Neuronal stem cell (in vitro differentiated cells): ENCODE data around the gene ADAM22.

Experiments
- DNase-seq: peaks from one replicate; pipeline ENCODE4 v3.0.0-alpha.2; 2013; ENCODE audit warnings: low spot score
- H2AFZ ChIP-seq: one replicate; pipeline ENCODE4 v1.6.1; 2013; ENCODE audit warnings: mild to moderate bottlenecking, low read length, inconsistent platforms
- H2AK5ac ChIP-seq: 2 replicates; pipeline ENCODE4 v1.6.1; 2013; ENCODE audit warnings: low read depth, mild to moderate bottlenecking, inconsistent platforms, low read length, moderate library complexity, mixed read lengths
- H2BK120ac ChIP-seq: 2 replicates; pipeline ENCODE4 v1.6.1; 2013; ENCODE audit warnings: low read depth, mild to moderate bottlenecking, inconsistent platforms, low read length, moderate library complexity, mixed read lengths
- H2BK12ac ChIP-seq: one replicate; pipeline ENCODE4 v1.6.1; 2013; ENCODE audit warnings: low read length, inconsistent platforms
- H2BK15ac ChIP-seq: 2 replicates; pipeline ENCODE4 v1.6.1; 2013; ENCODE audit warnings: mild to moderate bottlenecking, low read length, inconsistent platforms, mixed read lengths
- H2BK5ac ChIP-seq: one replicate; pipeline ENCODE4 v1.6.1; 2013; ENCODE audit warnings: inconsistent platforms, mild to moderate bottlenecking, low read length, moderate library complexity
- H3K14ac ChIP-seq: one replicate; pipeline ENCODE4 v1.6.1; 2013; ENCODE audit warnings: low read length, inconsistent platforms
- H3K18ac ChIP-seq: 2 replicates; pipeline ENCODE4 v1.6.1; 2013; ENCODE audit warnings: low read length, inconsistent platforms
- H3K23ac ChIP-seq: 2 replicates; pipeline ENCODE4 v1.6.1; 2013; ENCODE audit warnings: low read depth, mild to moderate bottlenecking, mixed read lengths, low read length, inconsistent platforms; ENCODE audit not compliant: poor library complexity
- H3K27ac ChIP-seq: replicated peaks from 3 replicates; pipeline ENCODE4 v1.5.1; 2013; ENCODE audit warnings: low read length, inconsistent platforms
- H3K27me3 ChIP-seq, 3 experiments: 2 replicates each; pipeline ENCODE4 v1.6.1; 2013; ENCODE audit warnings: low read length in 3 of 3, mild to moderate bottlenecking in 2 of 3, inconsistent platforms in 1 of 3, low read depth in 1 of 3, mixed read lengths in 1 of 3, moderate library complexity in 1 of 3; ENCODE audit not compliant: control insufficient read depth in 3 of 3, insufficient read depth in 3 of 3
- H3K36me3 ChIP-seq, 2 donors: replicated peaks in 1 of 2; 2 replicates each; pipeline ENCODE4 v1.6.1; 2013; ENCODE audit warnings: low read length in 2 of 2; ENCODE audit not compliant: control insufficient read depth in 2 of 2, insufficient read depth in 2 of 2
- H3K4ac ChIP-seq: 2 replicates; pipeline ENCODE4 v1.6.1; 2013; ENCODE audit warnings: inconsistent platforms, mild to moderate bottlenecking, low read length, moderate library complexity
- H3K4me1 ChIP-seq, 2 donors: 1 replicate in 1 of 2; 2 replicates in 1 of 2; pipeline ENCODE4 v1.6.1; 2013; ENCODE audit warnings: low read length in 2 of 2, low read depth in 1 of 2; ENCODE audit not compliant: control insufficient read depth in 2 of 2, insufficient read depth in 1 of 2
- H3K4me2 ChIP-seq: one replicate; pipeline ENCODE4 v1.6.1; 2013; ENCODE audit warnings: mild to moderate bottlenecking, low read length, inconsistent platforms; ENCODE audit not compliant: insufficient read depth, poor library complexity, severe bottlenecking
- H3K4me3 ChIP-seq, 2 donors: 2 replicates each; pipeline ENCODE4 v1.5.1; 2013; ENCODE audit warnings: low read length in 2 of 2, mild to moderate bottlenecking in 2 of 2, inconsistent platforms in 1 of 2, moderate library complexity in 1 of 2
- H3K79me1 ChIP-seq: one replicate; pipeline ENCODE4 v1.6.1; 2013; ENCODE audit warnings: low read depth, mild to moderate bottlenecking, inconsistent platforms, low read length, moderate library complexity
- H3K9ac ChIP-seq: one replicate; pipeline ENCODE4 v1.6.1; 2013; ENCODE audit warnings: mild to moderate bottlenecking, low read depth, low read length, inconsistent platforms; ENCODE audit not compliant: poor library complexity
- H3K9me3 ChIP-seq, 2 donors: replicated peaks in 1 of 2; 2 replicates each; pipeline versions ENCODE3 to v1.6.1; 2013; ENCODE audit warnings: low read length in 2 of 2, mild to moderate bottlenecking in 2 of 2, inconsistent platforms in 1 of 2, low read depth in 1 of 2, mixed read lengths in 1 of 2, moderate library complexity in 1 of 2; ENCODE audit not compliant: control insufficient read depth in 2 of 2, insufficient read depth in 1 of 2
- H4K8ac ChIP-seq: one replicate; pipeline ENCODE4 v1.6.1; 2013; ENCODE audit warnings: low read depth, mild to moderate bottlenecking, inconsistent platforms, low read length, moderate library complexity
- H4K91ac ChIP-seq: one replicate; pipeline ENCODE4 v1.6.1; 2013; ENCODE audit warnings: low read length, low read depth, mild to moderate bottlenecking, inconsistent platforms; ENCODE audit not compliant: poor library complexity
- WGBS, 2 donors: extraction: QIAGEN DNeasy Blood & Tissue Kit; methylation state at CpG; one replicate each; pipeline ENCODE4 v1.1.7; 2013; ENCODE audit warnings: missing lambda C conversion rate in 2 of 2, mixed read lengths in 1 of 2; ENCODE audit not compliant: insufficient read length in 2 of 2, insufficient replicate concordance in 1 of 2; ENCODE audit errors: extremely low coverage in 2 of 2; 5-methylcytosine and 5-hydroxymethylcytosine counted together

Gene ADAM22

DNA sequence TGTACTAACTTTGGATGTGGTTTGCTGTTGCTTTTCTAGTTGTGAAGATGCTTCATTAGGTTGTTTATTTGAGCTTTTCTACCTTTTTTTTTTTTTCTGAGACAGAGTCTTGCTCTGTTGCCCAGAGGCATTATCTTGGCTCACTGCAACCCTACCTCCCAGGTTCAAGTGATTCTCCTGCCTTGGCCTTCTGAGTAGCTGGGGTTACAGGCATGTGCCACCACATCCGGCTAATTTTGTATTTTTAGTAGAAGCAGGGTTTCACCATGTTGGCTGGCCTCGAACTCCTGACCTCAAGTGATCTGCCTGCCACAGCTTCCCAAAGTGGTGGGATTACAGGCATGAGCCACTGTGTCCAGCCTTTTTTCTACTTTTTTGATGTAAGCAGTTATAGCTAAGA is 93.7 kb downstream of the ADAM22 start:
- no peaks in the 10 kb centered on the region for H3K4me1 ChIP-seq

DNA sequence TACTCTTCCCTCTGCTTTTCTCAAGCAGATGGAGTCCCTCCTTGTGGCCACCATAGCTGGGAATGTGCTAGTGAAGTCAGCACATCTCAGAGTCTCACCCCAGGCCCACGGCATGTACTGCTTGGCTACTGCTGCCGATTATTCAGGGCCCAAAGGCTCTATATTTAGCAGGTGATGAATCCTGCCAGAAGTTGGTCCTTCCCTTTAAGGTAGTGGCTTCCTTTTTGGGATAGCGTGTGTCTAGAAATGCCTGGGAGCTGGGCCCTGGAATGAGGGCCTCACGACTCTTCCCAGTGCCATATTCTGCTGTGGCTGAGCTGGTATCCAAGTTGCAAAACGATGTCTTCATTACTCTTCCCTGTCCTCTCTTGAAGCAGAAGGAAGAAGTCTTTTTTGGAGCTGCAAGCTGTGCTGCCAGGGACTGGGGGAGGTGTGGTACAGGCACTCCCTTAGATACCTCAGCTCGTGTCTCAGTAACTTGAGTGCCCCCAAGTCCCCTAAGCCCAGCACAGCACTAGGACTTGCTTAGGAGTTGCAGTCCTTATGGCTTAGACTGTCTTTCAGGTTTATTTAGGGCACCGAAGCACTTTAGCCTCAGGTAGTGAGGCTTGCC is 100.1 kb downstream of the ADAM22 start:
- Histone ChIP-seq H3K18ac (no peak overlapping the region), H2BK15ac (no peak overlapping the region), H4K91ac (no peak overlapping the region), H3K4me2 (no peak overlapping the region), H4K8ac (no peak overlapping the region), H3K36me3 (no peaks in the 10 kb centered on the region), H3K9ac (no peak overlapping the region), H3K27ac (no peak overlapping the region), H3K27me3 (no peaks in the 10 kb centered on the region), H3K14ac (no peak overlapping the region), H2AK5ac (no peak overlapping the region), H2BK12ac (no peak overlapping the region), H3K4me3 (no peak overlapping the region), H2AFZ (no peak overlapping the region), H3K4ac (no peak overlapping the region), H3K79me1 (peaks cover 5% of the 10 kb centered on the region), H2BK5ac (no peak overlapping the region), H2BK120ac (no peak overlapping the region), H3K23ac (no peak overlapping the region), H3K4me1 (no peaks in the 10 kb centered on the region), H3K9me3 (peaks cover 5 to 12% of the 10 kb centered on the region in 2 donors)
- DNase-seq, result no peak
- no CpG with 5 or more reads among the region's 7 CpGs for WGBS, 2 donors

More for the DNA sequence above, 93.7 kb downstream of the ADAM22 start:
- Histone ChIP-seq H3K23ac (no peak overlapping the region), H3K4ac (no peak overlapping the region), H3K4me2 (no peak overlapping the region), H2BK12ac (no peak overlapping the region), H3K14ac (no peak overlapping the region), H3K27me3 (no peaks in the 10 kb centered on the region), H4K91ac (no peak overlapping the region), H2BK5ac (no peak overlapping the region), H3K79me1 (peaks cover 5% of the 10 kb centered on the region), H3K36me3 (no peaks in the 10 kb centered on the region), H3K4me3 (no peak overlapping the region), H3K9ac (no peak overlapping the region), H3K27ac (no peak overlapping the region), H3K9me3 (peaks cover 5 to 12% of the 10 kb centered on the region in 2 donors), H2AK5ac (no peak overlapping the region), H2BK15ac (no peak overlapping the region), H4K8ac (no peak overlapping the region), H2AFZ (no peak overlapping the region), H2BK120ac (no peak overlapping the region), H3K18ac (no peak overlapping the region)
- no CpG with 5 or more reads among the region's 2 CpGs for WGBS, 2 donors
- DNase-seq, result no peak

DNA sequence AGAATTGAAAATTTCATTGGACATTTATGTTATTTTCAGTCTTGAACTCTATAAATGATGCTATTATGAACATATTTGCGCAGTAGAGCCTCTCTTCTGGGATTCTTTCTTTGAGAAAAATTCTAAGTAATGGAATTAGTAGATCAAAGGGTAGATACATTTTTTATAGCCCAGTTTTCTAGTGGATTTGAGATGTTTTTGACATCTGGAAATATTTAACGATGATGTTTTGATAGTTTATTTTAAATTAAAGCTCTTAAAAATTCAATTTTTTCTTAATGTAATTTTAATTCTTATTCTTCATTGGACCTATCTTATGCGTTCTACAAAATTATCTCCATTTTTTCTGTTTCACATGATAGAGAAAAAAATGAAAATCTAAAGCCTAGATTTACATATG is 103.0 kb downstream of the ADAM22 start:
- Histone ChIP-seq H2AFZ (no peak overlapping the region), H3K4ac (no peak overlapping the region), H3K18ac (no peak overlapping the region), H4K91ac (no peak overlapping the region), H3K27me3 (no peaks in the 10 kb centered on the region), H2BK15ac (no peak overlapping the region), H2AK5ac (no peak overlapping the region), H2BK120ac (no peak overlapping the region), H2BK12ac (no peak overlapping the region), H3K4me1 (no peaks in the 10 kb centered on the region), H3K9me3 (peaks cover under 1 to 2% of the 10 kb centered on the region in 2 donors), H3K14ac (no peak overlapping the region), H3K4me3 (no peak overlapping the region), H2BK5ac (no peak overlapping the region), H3K9ac (no peak overlapping the region), H4K8ac (no peak overlapping the region), H3K27ac (no peak overlapping the region), H3K23ac (no peak overlapping the region), H3K79me1 (peaks cover 2% of the 10 kb centered on the region), H3K4me2 (no peak overlapping the region), H3K36me3 (no peaks in the 10 kb centered on the region)
- no peak for DNase-seq
- WGBS, 2 donors, result no CpG with 5 or more reads among the region's 3 CpGs

DNA sequence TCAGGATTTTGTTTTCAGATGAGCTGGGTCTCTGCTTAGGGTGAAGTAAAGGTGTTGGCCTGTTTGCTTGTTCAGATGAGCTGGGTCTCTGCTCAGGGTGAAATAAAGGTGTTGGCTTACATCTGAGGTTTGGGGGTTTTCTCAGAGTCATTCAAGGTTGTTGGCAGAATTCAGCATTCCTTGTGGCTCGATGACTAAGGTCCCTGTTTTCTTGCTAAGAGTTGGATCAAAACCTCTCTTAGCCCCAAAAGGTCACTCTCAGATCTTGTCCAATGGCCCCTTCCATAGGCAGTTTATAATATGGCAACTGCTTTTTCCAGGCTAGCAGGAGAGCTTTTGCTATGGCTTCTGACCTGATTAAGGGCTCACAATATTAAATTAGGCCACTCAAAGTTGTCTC is 106.6 kb downstream of the ADAM22 start:
- H3K9ac ChIP-seq, result no peak overlapping the region
- H3K36me3 ChIP-seq, result no peaks in the 10 kb centered on the region
- H2AK5ac ChIP-seq, result no peak overlapping the region
- no peaks in the 10 kb centered on the region for H3K79me1 ChIP-seq
- H2BK15ac ChIP-seq, result no peak overlapping the region
- no peak for DNase-seq
- no peak overlapping the region for H3K4me2 ChIP-seq
- no peaks in the 10 kb centered on the region for H3K4me1 ChIP-seq
- H3K4ac ChIP-seq, result no peak overlapping the region
- H2BK5ac ChIP-seq, result no peak overlapping the region
- no peak overlapping the region for H3K27ac ChIP-seq
- H3K4me3 ChIP-seq, result no peak overlapping the region
- H3K14ac ChIP-seq, result no peak overlapping the region
- no CpG with 5 or more reads among the region's 1 CpG for WGBS, 2 donors
- H4K91ac ChIP-seq, result no peak overlapping the region
- no peak overlapping the region for H2BK120ac ChIP-seq
- no peaks in the 10 kb centered on the region for H3K9me3 ChIP-seq
- H4K8ac ChIP-seq, result no peak overlapping the region
- H3K18ac ChIP-seq, result no peak overlapping the region
- H3K23ac ChIP-seq, result no peak overlapping the region
- no peak overlapping the region for H2BK12ac ChIP-seq
- no peak overlapping the region for H2AFZ ChIP-seq
- no peaks in the 10 kb centered on the region for H3K27me3 ChIP-seq
